GM21576 (cell line): ENCODE data around the gene LURAP1L.
"Not testable (repeated sequence)": the region's sequence is repeated elsewhere in the genome, so short reads cannot be mapped to it uniquely, and the experiment has no call there.

Experiments
- ATAC-seq: cut with Tn5 transposase; IDR thresholded peaks from one replicate; pipeline ENCODE4 v1.9.1; 2021; ENCODE audit warnings: mild to moderate bottlenecking, moderate library complexity; ENCODE audit not compliant: unreplicated experiment

The LURAP1L gene

GRCh38 chr9:12855066-12855465, 80.2 kb downstream of the LURAP1L start:
- ATAC-seq = no peak

- ATAC-seq = no peak
These were observed 81.8 kb downstream of the LURAP1L start for GRCh38 chr9:12856603-12857002.

- ATAC-seq = no peak
These were observed 85.0 kb downstream of the LURAP1L start for GRCh38 chr9:12859704-12860251.

GRCh38 chr9:12860998-12861397, 86.2 kb downstream of the LURAP1L start:
- no peak for ATAC-seq

GRCh38 chr9:12862611-12863410, 88.0 kb downstream of the LURAP1L start:
- no peak for ATAC-seq

- ATAC-seq = no peak
These were observed 88.8 kb downstream of the LURAP1L start for GRCh38 chr9:12863618-12864017.

GRCh38 chr9:12865380-12865779, 90.6 kb downstream of the LURAP1L start:
- not testable (repeated sequence) for ATAC-seq
